22Rv1 (cell line): ENCODE data around the gene TSPAN5.

ENCODE experiments used
- CTCF ChIP-seq: fragments of 450-650 bp; IDR thresholded peaks from 2 replicates; pipeline ENCODE4 v1.5.1; 2017; ENCODE audit warnings: mild to moderate bottlenecking
- ZFX ChIP-seq: fragments of 450-650 bp; IDR thresholded peaks from 2 replicates; pipeline ENCODE4 v1.6.1; 2017; ENCODE audit warnings: antibody characterized with exemption, borderline replicate concordance

GRCh38 chr4:98573791-98574190 is 84.6 kb downstream of the TSPAN5 start:
- TF ChIP-seq CTCF, result no peak
- no peak for TF ChIP-seq ZFX
